ENCODE results near the gene CRYGN. TPM values are rescaled to one million over a fixed set of nuclear protein-coding genes. Genes with fewer than 3 reads are reported as not detected.
A peak's percentile ranks its signal among the peaks of the same experiment; 100 is the strongest.

CRYGN gene
- total RNA-seq, 1 donor from 2014 or later = 1.3 TPM

DNA sequence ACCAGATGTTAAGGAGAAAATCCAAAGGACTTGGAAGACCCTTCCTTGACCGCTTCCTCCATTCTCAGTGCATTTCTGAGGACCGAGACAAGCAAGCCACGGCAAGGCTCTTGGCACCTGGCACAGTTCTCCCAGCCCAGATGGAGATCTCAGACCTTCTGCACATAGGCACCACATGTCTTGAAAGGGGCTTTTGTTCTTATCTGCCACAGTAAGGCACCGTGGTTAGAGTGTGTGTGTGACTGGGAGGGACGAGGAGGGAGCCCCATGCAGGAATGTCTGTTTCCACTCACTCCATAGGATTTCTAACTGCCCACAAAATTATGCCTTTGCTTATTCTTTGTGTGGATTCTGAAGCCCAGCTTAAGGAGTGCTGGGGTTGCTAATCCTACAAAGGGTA, 19.8 kb downstream of the CRYGN start:
- TF ChIP-seq, protein P1, sequence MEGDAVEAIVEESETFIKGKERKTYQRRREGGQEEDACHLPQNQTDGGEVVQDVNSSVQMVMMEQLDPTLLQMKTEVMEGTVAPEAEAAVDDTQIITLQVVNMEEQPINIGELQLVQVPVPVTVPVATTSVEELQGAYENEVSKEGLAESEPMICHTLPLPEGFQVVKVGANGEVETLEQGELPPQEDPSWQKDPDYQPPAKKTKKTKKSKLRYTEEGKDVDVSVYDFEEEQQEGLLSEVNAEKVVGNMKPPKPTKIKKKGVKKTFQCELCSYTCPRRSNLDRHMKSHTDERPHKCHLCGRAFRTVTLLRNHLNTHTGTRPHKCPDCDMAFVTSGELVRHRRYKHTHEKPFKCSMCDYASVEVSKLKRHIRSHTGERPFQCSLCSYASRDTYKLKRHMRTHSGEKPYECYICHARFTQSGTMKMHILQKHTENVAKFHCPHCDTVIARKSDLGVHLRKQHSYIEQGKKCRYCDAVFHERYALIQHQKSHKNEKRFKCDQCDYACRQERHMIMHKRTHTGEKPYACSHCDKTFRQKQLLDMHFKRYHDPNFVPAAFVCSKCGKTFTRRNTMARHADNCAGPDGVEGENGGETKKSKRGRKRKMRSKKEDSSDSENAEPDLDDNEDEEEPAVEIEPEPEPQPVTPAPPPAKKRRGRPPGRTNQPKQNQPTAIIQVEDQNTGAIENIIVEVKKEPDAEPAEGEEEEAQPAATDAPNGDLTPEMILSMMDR (conservative IDR thresholded peaks at IDR 0.05) = no peak
- peaks cover 13% of the 10 kb centered on the region for H3K9me3 Mint-ChIP-seq
- no peak for DNase-seq (ENCODE audit: extremely low spot score, unreplicated experiment)
- H3K27ac Mint-ChIP-seq = no peak overlapping the region
- peaks cover 17% of the 10 kb centered on the region for H3K4me1 Mint-ChIP-seq (ENCODE audit: unreplicated experiment)
- H3K4me3 Mint-ChIP-seq = no peak overlapping the region
- peaks cover 5% of the 10 kb centered on the region for H3K27me3 Mint-ChIP-seq
- peaks cover 3% of the 10 kb centered on the region for H3K36me3 Mint-ChIP-seq

DNA sequence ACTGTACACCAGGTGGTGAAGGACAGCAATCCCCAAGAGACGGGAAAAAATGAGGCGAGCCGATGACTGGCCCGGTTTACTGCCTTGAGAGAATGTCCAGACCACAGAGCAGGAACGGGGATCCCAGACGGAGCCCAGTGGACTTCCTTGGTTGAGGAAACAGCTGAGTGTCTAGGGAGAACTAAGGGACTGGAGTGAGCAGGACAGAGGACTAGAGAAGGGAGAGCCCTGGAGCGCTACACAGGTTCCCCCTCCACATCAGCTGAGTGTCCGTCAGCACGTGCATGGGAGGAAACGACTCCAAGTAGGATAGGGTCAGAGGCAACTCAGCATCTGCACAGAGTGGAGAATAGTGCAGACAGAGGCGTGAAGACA, 23.0 kb downstream of the CRYGN start:
- DNase-seq (ENCODE audit: extremely low spot score, unreplicated experiment) = peak; percentile 59
- peak overlapping the region; percentile 17 for H3K27ac Mint-ChIP-seq
- TF ChIP-seq, protein P1 (conservative IDR thresholded peaks at IDR 0.05) = no peak
- peaks cover 3% of the 10 kb centered on the region for H3K36me3 Mint-ChIP-seq
- peaks cover 11% of the 10 kb centered on the region for H3K9me3 Mint-ChIP-seq
- H3K27me3 Mint-ChIP-seq = peaks cover 14% of the 10 kb centered on the region
- peaks cover 13% of the 10 kb centered on the region for H3K4me1 Mint-ChIP-seq (ENCODE audit: unreplicated experiment)
- H3K4me3 Mint-ChIP-seq = no peak overlapping the region

DNA sequence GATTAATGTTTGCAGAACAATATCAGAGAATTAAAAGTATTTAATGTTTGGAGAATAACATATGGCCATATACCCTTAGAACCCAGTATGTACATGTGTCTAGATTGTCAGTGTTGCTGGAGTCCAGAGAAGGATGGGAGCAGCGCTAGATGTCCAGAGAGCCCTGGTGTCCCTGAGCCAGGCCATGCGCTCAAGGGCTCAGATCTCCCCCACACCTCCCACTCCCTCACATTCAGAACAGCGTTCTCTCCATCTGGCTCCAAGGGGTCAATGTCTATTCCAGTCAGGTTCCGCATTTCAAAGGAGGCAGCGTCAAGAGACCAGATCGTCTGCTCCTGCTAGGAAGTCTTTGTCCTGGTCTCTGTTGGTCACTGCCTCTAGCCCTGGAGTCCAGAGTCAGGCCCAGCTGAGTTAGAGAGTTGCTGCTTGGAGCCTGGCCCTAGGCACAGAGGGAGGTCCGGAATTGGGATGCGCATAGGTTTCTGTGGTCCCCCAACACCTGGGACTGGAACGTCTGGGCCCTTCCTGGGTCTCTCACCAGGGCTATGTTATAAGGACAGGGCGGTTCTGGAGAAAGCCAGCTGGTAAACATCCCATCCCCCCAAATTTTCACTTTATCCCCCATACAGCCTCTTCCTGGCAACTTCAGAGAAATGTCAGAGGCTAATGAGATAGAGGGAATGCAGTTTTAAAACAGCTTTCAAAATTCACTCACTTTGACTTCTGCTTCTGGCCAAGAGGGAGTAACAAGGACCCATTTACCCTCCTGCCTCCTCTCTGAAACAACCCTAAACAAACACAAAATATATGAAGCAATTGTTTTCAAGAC, 23.6 kb downstream of the CRYGN start:
- Mint-ChIP-seq H3K9me3 (peaks cover 9% of the 10 kb centered on the region), H3K27ac (peak overlapping the region; percentile 17), H3K4me3 (no peak overlapping the region), H3K27me3 (peaks cover 18% of the 10 kb centered on the region), H3K36me3 (peaks cover 3% of the 10 kb centered on the region), H3K4me1 (ENCODE audit: unreplicated experiment) (peaks cover 17% of the 10 kb centered on the region)
- TF ChIP-seq, protein P1 (conservative IDR thresholded peaks at IDR 0.05) = no peak
- DNase-seq (ENCODE audit: extremely low spot score, unreplicated experiment) = no peak

DNA sequence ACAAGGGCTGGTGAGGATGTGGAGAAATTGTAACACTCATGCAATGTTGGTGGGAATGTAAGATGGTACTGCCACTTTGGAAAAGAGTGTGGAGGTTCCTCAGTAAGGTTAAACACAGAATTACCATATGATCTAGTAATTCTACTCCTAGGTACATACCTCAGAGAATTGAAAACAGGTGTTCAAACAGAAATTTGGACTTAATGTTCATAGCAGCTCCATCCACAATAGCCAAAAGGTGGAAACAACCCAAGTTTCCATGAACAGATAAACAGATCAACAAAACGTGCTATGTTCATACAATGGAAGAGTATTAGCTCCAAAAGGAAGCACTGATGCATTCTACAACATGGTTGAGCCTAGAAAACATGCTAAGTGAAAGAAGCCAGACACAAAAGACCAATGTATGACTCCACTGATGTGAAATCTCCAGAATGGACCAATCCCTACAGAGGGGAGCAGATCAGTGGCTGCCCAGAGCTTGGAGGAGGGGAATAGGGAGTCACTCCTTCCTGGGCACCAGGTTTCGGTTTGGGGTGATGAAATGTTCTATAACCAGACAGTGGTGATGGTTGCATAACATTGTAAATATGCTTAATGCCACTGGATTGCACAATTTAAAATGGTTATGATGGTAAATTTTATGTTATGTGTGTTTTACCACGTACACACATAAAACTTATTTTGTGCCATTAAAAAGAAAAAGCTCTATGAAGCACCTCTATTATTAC, 24.4 kb downstream of the CRYGN start:
- H3K4me1 Mint-ChIP-seq (ENCODE audit: unreplicated experiment) = peaks cover 24% of the 10 kb centered on the region

DNA sequence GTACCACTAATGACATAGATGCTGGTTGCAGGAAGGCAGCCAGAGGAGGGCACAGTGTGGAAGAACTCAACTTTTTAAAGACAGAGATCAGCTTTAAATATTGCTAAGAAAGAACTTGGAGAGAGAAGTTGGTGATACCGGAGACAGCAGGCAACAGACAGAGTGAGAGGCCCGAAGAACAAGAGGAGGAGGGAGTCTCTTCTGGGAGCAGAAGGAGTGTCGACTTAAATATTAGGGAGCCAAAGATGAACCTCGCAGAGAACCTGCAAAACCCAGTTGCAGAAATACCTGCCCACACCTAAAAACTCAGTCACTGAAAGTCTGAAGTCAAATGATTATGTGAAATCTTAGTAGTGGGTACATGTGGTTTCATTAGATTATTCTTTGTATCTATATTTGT, 26.7 kb downstream of the CRYGN start:
- Mint-ChIP-seq H3K4me3 (no peak overlapping the region), H3K27ac (no peak overlapping the region), H3K4me1 (ENCODE audit: unreplicated experiment) (peaks cover 29% of the 10 kb centered on the region), H3K27me3 (peaks cover 31% of the 10 kb centered on the region), H3K9me3 (peaks cover 9% of the 10 kb centered on the region), H3K36me3 (peaks cover 3% of the 10 kb centered on the region)
- no peak for DNase-seq (ENCODE audit: extremely low spot score, unreplicated experiment)
- TF ChIP-seq, protein P1 (conservative IDR thresholded peaks at IDR 0.05) = no peak

More for the DNA sequence above, 24.4 kb downstream of the CRYGN start:
- TF ChIP-seq, protein P1 (conservative IDR thresholded peaks at IDR 0.05) = no peak
- Mint-ChIP-seq H3K27me3 (peaks cover 26% of the 10 kb centered on the region), H3K36me3 (peaks cover 3% of the 10 kb centered on the region), H3K9me3 (peaks cover 9% of the 10 kb centered on the region), H3K4me3 (no peak overlapping the region), H3K27ac (no peak overlapping the region)
- no peak for DNase-seq (ENCODE audit: extremely low spot score, unreplicated experiment)

All from type B pancreatic cell (in vitro differentiated cells).